WTC11 (cell line): Measurements from ENCODE around the gene ASPHD2. TPM values are rescaled to one million over a fixed set of nuclear protein-coding genes. Genes with fewer than 3 reads are reported as not detected.

Experiments
- ATAC-seq: fragments of 200-7000 bp; cut with Tn5 transposase; 2 replicates; pipeline ENCODE4 v1.10.0; 2021; ENCODE audit warnings: mild to moderate bottlenecking, moderate library complexity
- Bru-seq: library from RNA; stranded (reverse); fragments of 400-500 nt; gene quantifications from one replicate; lab custom pipeline; 2021; lab: Mats Ljungman, UMichigan
- CTCF ChIA-PET: fragments of 300-600 bp; sonication (Branson Sonifier 250); formaldehyde crosslinking; loops from one replicate; lab custom pipeline; 2021; ENCODE audit warnings: antibody characterized with exemption; lab: Charles Lee
- POLR2A ChIA-PET: fragments of 350-600 bp; sonication (Branson Sonifier 250); formaldehyde crosslinking; loops from one replicate; lab custom pipeline; 2021; ENCODE audit warnings: antibody characterized with exemption; lab: Charles Lee
- DNase-seq: peaks from one replicate; pipeline ENCODE4 v3.0.0; 2021; ENCODE audit warnings: low spot score
- H3K27ac Mint-ChIP-seq: 2 replicates; pipeline ENCODE4 v1.8.0; 2021; ENCODE audit warnings: mixed read lengths
- H3K27me3 Mint-ChIP-seq: 2 replicates; pipeline ENCODE4 v1.8.0; 2021; ENCODE audit warnings: low read depth, mild to moderate bottlenecking, moderate library complexity, mixed read lengths
- H3K36me3 Mint-ChIP-seq: 2 replicates; pipeline ENCODE4 v1.8.0; 2021; ENCODE audit warnings: mixed read lengths
- H3K4me1 Mint-ChIP-seq: 2 replicates; pipeline ENCODE4 v1.8.0; 2022; ENCODE audit warnings: mixed read lengths
- H3K4me3 Mint-ChIP-seq: 2 replicates; pipeline ENCODE4 v1.8.0; 2021; ENCODE audit warnings: mild to moderate bottlenecking, moderate library complexity, mixed read lengths
- H3K9me3 Mint-ChIP-seq: 2 replicates; pipeline ENCODE4 v1.8.0; 2021; ENCODE audit warnings: mixed read lengths
- FOXP4 ChIP-seq: sonication (generic); formaldehyde crosslinking; IDR thresholded peaks from 2 replicates; pipeline ENCODE4 v1.8.0; 2022; ENCODE audit warnings: mild to moderate bottlenecking, missing genetic modification reagents
- GRHL2 ChIP-seq: fragments of 250-450 bp; sonication (Bioruptor Pico); IDR thresholded peaks from 2 replicates; pipeline ENCODE4 v1.8.0; 2022; ENCODE audit warnings: mild to moderate bottlenecking, moderate library complexity; ENCODE audit not compliant: insufficient replicate concordance, severe bottlenecking
- RELA ChIP-seq: sonication (generic); formaldehyde crosslinking; IDR thresholded peaks from 2 replicates; pipeline ENCODE4 v1.8.1; 2022; ENCODE audit warnings: missing genetic modification reagents, mild to moderate bottlenecking, borderline replicate concordance
- TCF7 ChIP-seq: sonication (generic); formaldehyde crosslinking; IDR thresholded peaks from 2 replicates; pipeline ENCODE4 v1.8.0; 2022; ENCODE audit warnings: mild to moderate bottlenecking, low read depth, missing genetic modification reagents, moderate library complexity
- ZNF138 ChIP-seq: sonication (generic); formaldehyde crosslinking; conservative IDR thresholded peaks from 2 replicates; pipeline ENCODE4 v1.8.1; 2022; ENCODE audit warnings: mild to moderate bottlenecking, moderate library complexity, missing genetic modification reagents
- ZNF416 ChIP-seq: fragments of 250-450 bp; sonication (Bioruptor Pico); IDR thresholded peaks from 2 replicates; pipeline ENCODE4 v1.9.0; 2021; ENCODE audit warnings: mild to moderate bottlenecking, inconsistent platforms
- ZNF425 ChIP-seq: fragments of 250-450 bp; sonication (Bioruptor Pico); conservative IDR thresholded peaks from 2 replicates; pipeline ENCODE4 v1.9.0; 2021; ENCODE audit warnings: mild to moderate bottlenecking
- ZNF671 ChIP-seq: fragments of 250-450 bp; sonication (Bioruptor Pico); IDR thresholded peaks from 2 replicates; pipeline ENCODE4 v1.8.0; 2021; ENCODE audit warnings: mild to moderate bottlenecking
- long read RNA-seq, 3 experiments: library from RNA in 1 of 3; library from capped mRNA in 1 of 3; library from polyadenylated mRNA in 1 of 3; unstranded in 2 of 3; stranded (forward) in 1 of 3; transcript quantifications; one replicate each; pipeline ENCODE4 v2.0.0, GENCODE V29; 2021
- total RNA-seq: library from RNA; stranded (reverse); gene quantifications from 3 replicates; pipeline ENCODE4 v1.2.3, GENCODE V29; 2021
- TF ChIP-seq, protein P1 (sequence below): fragments of 250-450 bp; sonication (Bioruptor Pico); IDR thresholded peaks from 2 replicates; pipeline ENCODE4 v1.9.0; 2021; ENCODE audit warnings: mild to moderate bottlenecking, borderline replicate concordance
- TF ChIP-seq, protein P2 (sequence below): sonication (generic); formaldehyde crosslinking; IDR thresholded peaks from 2 replicates; pipeline ENCODE4 v1.8.1; 2023; ENCODE audit warnings: mild to moderate bottlenecking, missing genetic modification reagents, moderate library complexity
- TF ChIP-seq, protein P3 (sequence below): sonication (generic); formaldehyde crosslinking; conservative IDR thresholded peaks from 2 replicates; pipeline ENCODE4 v1.8.1; 2022; ENCODE audit warnings: mild to moderate bottlenecking, missing genetic modification reagents
- TF ChIP-seq, protein P4 (sequence below): fragments of 200-600 bp; IDR thresholded peaks from 2 replicates; pipeline ENCODE4 v1.8.0; 2022; ENCODE audit warnings: antibody characterized with exemption
- TF ChIP-seq, protein P5 (sequence below): sonication (generic); formaldehyde crosslinking; IDR thresholded peaks from 2 replicates; pipeline ENCODE4 v1.8.1; 2022; ENCODE audit warnings: missing genetic modification reagents, borderline replicate concordance
- TF ChIP-seq, protein P6 (sequence below): sonication (generic); formaldehyde crosslinking; IDR thresholded peaks from 2 replicates; pipeline ENCODE4 v1.8.0; 2022; ENCODE audit warnings: missing genetic modification reagents

The ASPHD2 gene, protein sequence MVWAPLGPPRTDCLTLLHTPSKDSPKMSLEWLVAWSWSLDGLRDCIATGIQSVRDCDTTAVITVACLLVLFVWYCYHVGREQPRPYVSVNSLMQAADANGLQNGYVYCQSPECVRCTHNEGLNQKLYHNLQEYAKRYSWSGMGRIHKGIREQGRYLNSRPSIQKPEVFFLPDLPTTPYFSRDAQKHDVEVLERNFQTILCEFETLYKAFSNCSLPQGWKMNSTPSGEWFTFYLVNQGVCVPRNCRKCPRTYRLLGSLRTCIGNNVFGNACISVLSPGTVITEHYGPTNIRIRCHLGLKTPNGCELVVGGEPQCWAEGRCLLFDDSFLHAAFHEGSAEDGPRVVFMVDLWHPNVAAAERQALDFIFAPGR
- total RNA-seq (7.1 to 8.1 TPM (median 8.0 TPM) in 3 replicates), Bru-seq, nascent RNA (percentile 64 among the genes with signal in this experiment)
- long read RNA-seq, experiment 1, transcript ASPHD2-201 (4 exons, 3,357 nt): major isoform, 59 of 77 reads
- long read RNA-seq, experiment 1, partial matches to known transcripts: 6 of 77 reads
- long read RNA-seq, experiment 1, other reads (novel, unspliced or antisense): 12 of 77 reads
- long read RNA-seq, experiment 2, transcript ASPHD2-201 (4 exons, 3,357 nt): major isoform, 9 of 21 reads
- long read RNA-seq, experiment 2, partial matches to known transcripts: 4 of 21 reads
- long read RNA-seq, experiment 2, other reads (novel, unspliced or antisense): 8 of 21 reads
- long read RNA-seq, experiment 3: 0 reads

GRCh38 chr22:26428515-26429457 lies at the start of gene ASPHD2:
Gene ASPHD2, plus strand, starts transcription at chr22:26429260. Its CDS starts 4,356 bp downstream, at chr22:26433616.
- CTCF ChIA-PET: interaction anchor here (0.5 to 2.7 kb wide), 6 partner anchors 29 to 74 kb away, joined by 3 to 21 read pairs (median 4); no protein-coding TSS in a partner anchor
- Mint-ChIP-seq H3K4me3 (peak within 1 kb of the TSS; percentile 90), H3K36me3 (no peaks in the 10 kb centered on the region; the same call in 1 of the 2 replicates), H3K27me3 (peaks cover 48% of the 10 kb centered on the region), H3K27ac (peak within 1 kb of the TSS; percentile 25; the same call in 1 of the 2 replicates), H3K4me1 (peaks cover 15% of the 10 kb centered on the region), H3K9me3 (peaks cover 5% of the 10 kb centered on the region)
- POLR2A ChIA-PET: interaction anchor here (1.0 kb wide), 1 partner anchor 12 kb away, joined by 3 read pairs; no protein-coding TSS in a partner anchor
- peak; percentile 74 for DNase-seq
- ATAC-seq: peak; percentile 86
- TF ChIP-seq, protein P1, sequence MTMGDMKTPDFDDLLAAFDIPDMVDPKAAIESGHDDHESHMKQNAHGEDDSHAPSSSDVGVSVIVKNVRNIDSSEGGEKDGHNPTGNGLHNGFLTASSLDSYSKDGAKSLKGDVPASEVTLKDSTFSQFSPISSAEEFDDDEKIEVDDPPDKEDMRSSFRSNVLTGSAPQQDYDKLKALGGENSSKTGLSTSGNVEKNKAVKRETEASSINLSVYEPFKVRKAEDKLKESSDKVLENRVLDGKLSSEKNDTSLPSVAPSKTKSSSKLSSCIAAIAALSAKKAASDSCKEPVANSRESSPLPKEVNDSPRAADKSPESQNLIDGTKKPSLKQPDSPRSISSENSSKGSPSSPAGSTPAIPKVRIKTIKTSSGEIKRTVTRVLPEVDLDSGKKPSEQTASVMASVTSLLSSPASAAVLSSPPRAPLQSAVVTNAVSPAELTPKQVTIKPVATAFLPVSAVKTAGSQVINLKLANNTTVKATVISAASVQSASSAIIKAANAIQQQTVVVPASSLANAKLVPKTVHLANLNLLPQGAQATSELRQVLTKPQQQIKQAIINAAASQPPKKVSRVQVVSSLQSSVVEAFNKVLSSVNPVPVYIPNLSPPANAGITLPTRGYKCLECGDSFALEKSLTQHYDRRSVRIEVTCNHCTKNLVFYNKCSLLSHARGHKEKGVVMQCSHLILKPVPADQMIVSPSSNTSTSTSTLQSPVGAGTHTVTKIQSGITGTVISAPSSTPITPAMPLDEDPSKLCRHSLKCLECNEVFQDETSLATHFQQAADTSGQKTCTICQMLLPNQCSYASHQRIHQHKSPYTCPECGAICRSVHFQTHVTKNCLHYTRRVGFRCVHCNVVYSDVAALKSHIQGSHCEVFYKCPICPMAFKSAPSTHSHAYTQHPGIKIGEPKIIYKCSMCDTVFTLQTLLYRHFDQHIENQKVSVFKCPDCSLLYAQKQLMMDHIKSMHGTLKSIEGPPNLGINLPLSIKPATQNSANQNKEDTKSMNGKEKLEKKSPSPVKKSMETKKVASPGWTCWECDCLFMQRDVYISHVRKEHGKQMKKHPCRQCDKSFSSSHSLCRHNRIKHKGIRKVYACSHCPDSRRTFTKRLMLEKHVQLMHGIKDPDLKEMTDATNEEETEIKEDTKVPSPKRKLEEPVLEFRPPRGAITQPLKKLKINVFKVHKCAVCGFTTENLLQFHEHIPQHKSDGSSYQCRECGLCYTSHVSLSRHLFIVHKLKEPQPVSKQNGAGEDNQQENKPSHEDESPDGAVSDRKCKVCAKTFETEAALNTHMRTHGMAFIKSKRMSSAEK (CRISPR knock-in tag): no peak
- TF ChIP-seq, protein P2, sequence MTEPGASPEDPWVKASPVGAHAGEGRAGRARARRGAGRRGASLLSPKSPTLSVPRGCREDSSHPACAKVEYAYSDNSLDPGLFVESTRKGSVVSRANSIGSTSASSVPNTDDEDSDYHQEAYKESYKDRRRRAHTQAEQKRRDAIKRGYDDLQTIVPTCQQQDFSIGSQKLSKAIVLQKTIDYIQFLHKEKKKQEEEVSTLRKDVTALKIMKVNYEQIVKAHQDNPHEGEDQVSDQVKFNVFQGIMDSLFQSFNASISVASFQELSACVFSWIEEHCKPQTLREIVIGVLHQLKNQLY (CRISPR knock-in tag): no peak
- TF ChIP-seq, protein P3, sequence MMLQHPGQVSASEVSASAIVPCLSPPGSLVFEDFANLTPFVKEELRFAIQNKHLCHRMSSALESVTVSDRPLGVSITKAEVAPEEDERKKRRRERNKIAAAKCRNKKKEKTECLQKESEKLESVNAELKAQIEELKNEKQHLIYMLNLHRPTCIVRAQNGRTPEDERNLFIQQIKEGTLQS (CRISPR knock-in tag): no peak
- TF ChIP-seq, protein P4, sequence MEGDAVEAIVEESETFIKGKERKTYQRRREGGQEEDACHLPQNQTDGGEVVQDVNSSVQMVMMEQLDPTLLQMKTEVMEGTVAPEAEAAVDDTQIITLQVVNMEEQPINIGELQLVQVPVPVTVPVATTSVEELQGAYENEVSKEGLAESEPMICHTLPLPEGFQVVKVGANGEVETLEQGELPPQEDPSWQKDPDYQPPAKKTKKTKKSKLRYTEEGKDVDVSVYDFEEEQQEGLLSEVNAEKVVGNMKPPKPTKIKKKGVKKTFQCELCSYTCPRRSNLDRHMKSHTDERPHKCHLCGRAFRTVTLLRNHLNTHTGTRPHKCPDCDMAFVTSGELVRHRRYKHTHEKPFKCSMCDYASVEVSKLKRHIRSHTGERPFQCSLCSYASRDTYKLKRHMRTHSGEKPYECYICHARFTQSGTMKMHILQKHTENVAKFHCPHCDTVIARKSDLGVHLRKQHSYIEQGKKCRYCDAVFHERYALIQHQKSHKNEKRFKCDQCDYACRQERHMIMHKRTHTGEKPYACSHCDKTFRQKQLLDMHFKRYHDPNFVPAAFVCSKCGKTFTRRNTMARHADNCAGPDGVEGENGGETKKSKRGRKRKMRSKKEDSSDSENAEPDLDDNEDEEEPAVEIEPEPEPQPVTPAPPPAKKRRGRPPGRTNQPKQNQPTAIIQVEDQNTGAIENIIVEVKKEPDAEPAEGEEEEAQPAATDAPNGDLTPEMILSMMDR: no peak
- TF ChIP-seq ZNF416 (CRISPR knock-in tag) (0 out of 2 replicates have a peak, but pooled peaks have one; percentile 56), RELA (no peak), ZNF425 (no peak), FOXP4 (CRISPR knock-in tag) (peak; percentile 63; the same call in 1 of the 2 replicates), ZNF671 (no peak), ZNF138 (CRISPR knock-in tag) (no peak), TCF7 (CRISPR knock-in tag) (no peak), GRHL2 (no peak)
- TF ChIP-seq, protein P5, sequence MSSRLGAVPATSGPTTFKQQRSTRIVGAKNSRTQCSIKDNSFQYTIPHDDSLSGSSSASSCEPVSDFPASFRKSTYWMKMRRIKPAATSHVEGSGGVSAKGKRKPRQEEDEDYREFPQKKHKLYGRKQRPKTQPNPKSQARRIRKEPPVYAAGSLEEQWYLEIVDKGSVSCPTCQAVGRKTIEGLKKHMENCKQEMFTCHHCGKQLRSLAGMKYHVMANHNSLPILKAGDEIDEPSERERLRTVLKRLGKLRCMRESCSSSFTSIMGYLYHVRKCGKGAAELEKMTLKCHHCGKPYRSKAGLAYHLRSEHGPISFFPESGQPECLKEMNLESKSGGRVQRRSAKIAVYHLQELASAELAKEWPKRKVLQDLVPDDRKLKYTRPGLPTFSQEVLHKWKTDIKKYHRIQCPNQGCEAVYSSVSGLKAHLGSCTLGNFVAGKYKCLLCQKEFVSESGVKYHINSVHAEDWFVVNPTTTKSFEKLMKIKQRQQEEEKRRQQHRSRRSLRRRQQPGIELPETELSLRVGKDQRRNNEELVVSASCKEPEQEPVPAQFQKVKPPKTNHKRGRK (CRISPR knock-in tag): 0 out of 2 replicates have a peak, but pooled peaks have one; percentile 39
- TF ChIP-seq, protein P6, sequence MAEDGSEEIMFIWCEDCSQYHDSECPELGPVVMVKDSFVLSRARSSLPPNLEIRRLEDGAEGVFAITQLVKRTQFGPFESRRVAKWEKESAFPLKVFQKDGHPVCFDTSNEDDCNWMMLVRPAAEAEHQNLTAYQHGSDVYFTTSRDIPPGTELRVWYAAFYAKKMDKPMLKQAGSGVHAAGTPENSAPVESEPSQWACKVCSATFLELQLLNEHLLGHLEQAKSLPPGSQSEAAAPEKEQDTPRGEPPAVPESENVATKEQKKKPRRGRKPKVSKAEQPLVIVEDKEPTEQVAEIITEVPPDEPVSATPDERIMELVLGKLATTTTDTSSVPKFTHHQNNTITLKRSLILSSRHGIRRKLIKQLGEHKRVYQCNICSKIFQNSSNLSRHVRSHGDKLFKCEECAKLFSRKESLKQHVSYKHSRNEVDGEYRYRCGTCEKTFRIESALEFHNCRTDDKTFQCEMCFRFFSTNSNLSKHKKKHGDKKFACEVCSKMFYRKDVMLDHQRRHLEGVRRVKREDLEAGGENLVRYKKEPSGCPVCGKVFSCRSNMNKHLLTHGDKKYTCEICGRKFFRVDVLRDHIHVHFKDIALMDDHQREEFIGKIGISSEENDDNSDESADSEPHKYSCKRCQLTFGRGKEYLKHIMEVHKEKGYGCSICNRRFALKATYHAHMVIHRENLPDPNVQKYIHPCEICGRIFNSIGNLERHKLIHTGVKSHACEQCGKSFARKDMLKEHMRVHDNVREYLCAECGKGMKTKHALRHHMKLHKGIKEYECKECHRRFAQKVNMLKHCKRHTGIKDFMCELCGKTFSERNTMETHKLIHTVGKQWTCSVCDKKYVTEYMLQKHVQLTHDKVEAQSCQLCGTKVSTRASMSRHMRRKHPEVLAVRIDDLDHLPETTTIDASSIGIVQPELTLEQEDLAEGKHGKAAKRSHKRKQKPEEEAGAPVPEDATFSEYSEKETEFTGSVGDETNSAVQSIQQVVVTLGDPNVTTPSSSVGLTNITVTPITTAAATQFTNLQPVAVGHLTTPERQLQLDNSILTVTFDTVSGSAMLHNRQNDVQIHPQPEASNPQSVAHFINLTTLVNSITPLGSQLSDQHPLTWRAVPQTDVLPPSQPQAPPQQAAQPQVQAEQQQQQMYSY (CRISPR knock-in tag): no peak
